Natural killer cell (primary cell): ENCODE results near the gene NDST3. TPM values are rescaled to one million over a fixed set of nuclear protein-coding genes. Genes with fewer than 3 reads are reported as not detected.

Experiments
- ATAC-seq, 3 donors: fragments of 150-1000 bp in 2 of 3; fragments of 200-7000 bp in 1 of 3; cut with Tn5 transposase; 1 replicate in 1 of 3; 2 replicates in 2 of 3; pipeline ENCODE4 v1.10.0; 2021; ENCODE audit warnings: mild to moderate bottlenecking in 2 of 3, moderate library complexity in 2 of 3
- DNase-seq, 2 donors: peaks; one replicate each; pipeline versions ENCODE4 v3.0.0 to v3.0.0-alpha.2; 2013 to 2021; ENCODE audit warnings: mixed read lengths in 1 of 2
- H3K27ac ChIP-seq: one replicate; pipeline ENCODE4 v1.5.1; 2013; ENCODE audit warnings: mild to moderate bottlenecking, low read length
- H3K27me3 ChIP-seq: one replicate; pipeline ENCODE4 v1.6.1; 2013; ENCODE audit warnings: low read length; ENCODE audit not compliant: control insufficient read depth, insufficient read depth
- H3K36me3 ChIP-seq: one replicate; pipeline ENCODE4 v1.6.1; 2013; ENCODE audit warnings: low read length; ENCODE audit not compliant: control insufficient read depth, insufficient read depth
- H3K4me1 ChIP-seq: one replicate; pipeline ENCODE4 v1.6.1; 2013; ENCODE audit warnings: low read length; ENCODE audit not compliant: control insufficient read depth, insufficient read depth
- H3K4me3 ChIP-seq: one replicate; pipeline ENCODE4 v1.5.1; 2013; ENCODE audit warnings: low read length
- H3K9me3 ChIP-seq: one replicate; pipeline ENCODE4 v1.6.1; 2013; ENCODE audit warnings: low read length; ENCODE audit not compliant: control insufficient read depth, insufficient read depth
- H3K27ac Mint-ChIP-seq, 2 donors: one replicate each; pipeline ENCODE4 v1.8.0; 2022; ENCODE audit warnings: mild to moderate bottlenecking in 2 of 2, mixed read lengths in 2 of 2, moderate library complexity in 1 of 2
- H3K27me3 Mint-ChIP-seq, 2 donors: one replicate each; pipeline ENCODE4 v1.8.0; 2022; ENCODE audit warnings: low read depth in 2 of 2, mixed read lengths in 2 of 2
- H3K36me3 Mint-ChIP-seq: one replicate; pipeline ENCODE4 v1.8.0; 2022; ENCODE audit warnings: mixed read lengths
- H3K4me1 Mint-ChIP-seq, 2 donors: one replicate each; pipeline ENCODE4 v1.8.0; 2022; ENCODE audit warnings: mixed read lengths in 2 of 2
- H3K4me3 Mint-ChIP-seq: one replicate; pipeline ENCODE4 v1.8.0; 2022; ENCODE audit warnings: mild to moderate bottlenecking, moderate library complexity, mixed read lengths
- H3K9me3 Mint-ChIP-seq, 2 donors: one replicate each; pipeline ENCODE4 v1.8.0; 2022; ENCODE audit warnings: mixed read lengths in 2 of 2
- WGBS: methylation state at CpG from one replicate; pipeline ENCODE4 v1.1.7; 2013; ENCODE audit warnings: missing lambda C conversion rate; ENCODE audit not compliant: insufficient coverage; 5-methylcytosine and 5-hydroxymethylcytosine counted together
- intact Hi-C: fragments of 100-400 bp; cut with micrococcal nuclease; formaldehyde crosslinking; loops from one replicate; pipeline ENCODE4 v1.14.2; 2022
- total RNA-seq, 4 donors: library from RNA; stranded (reverse); fragments of 120-200 nt in 1 of 4; gene quantifications; one replicate each; pipeline versions ENCODE4 v1.2.3 to v1.2.4, GENCODE V29; 2013 to 2022
- TF ChIP-seq, protein P1 (sequence below): fragments of 200-600 bp; IDR thresholded peaks from one replicate; pipeline ENCODE4 v1.8.0; 2022; ENCODE audit warnings: antibody characterized with exemption

NDST3 gene
- total RNA-seq, 3 donors from 2014 or later (not counting 1 experiment from before 2014, with no cell fraction given), result not detected

DNA sequence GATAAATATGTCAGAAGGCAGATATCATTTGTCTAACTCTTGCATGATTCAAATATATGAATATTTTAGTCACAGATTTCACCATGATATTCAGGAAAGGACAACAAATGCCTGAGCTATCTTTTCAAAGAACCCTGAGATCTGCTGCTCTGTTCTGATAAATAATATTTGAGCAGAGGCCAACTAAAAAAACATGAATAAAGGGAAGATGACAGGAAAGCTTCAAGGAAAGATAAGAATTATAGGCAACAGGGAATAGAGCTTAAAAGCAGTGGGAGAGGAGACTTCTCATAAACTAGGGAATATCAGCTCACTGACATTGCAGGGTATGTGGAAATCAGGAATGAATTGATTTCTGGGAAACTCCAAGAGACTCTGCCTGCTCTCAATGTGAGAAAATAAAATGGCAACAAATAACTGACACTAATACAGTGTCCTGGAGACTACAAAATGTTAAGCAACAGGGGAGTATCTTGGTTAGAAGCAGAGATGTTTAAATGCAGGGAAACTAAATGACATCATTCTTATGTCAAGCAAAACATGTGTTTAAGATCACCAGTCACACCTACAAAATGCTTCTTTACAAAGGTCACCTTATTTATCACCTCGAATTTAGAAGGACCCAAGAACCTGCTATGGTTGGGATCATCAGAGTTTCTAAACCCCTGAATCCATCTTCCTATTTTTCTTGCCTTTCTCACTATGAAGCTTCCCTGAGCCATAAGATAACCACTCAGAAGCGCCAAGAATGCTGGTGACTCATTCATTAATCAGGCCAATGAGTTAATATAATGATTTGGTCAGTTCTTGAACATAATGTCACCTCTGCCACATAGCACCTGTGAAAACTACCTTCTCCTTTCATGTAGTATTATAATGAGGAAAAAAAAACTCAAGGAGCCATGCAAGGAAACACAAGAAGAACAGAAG is 78.1 kb downstream of the NDST3 start:
- Histone ChIP-seq H3K4me1 (no peaks in the 10 kb centered on the region), H3K27ac (no peak overlapping the region), H3K9me3 (no peaks in the 10 kb centered on the region), H3K36me3 (no peaks in the 10 kb centered on the region), H3K4me3 (no peak overlapping the region), H3K27me3 (no peaks in the 10 kb centered on the region)
- TF ChIP-seq, protein P1, sequence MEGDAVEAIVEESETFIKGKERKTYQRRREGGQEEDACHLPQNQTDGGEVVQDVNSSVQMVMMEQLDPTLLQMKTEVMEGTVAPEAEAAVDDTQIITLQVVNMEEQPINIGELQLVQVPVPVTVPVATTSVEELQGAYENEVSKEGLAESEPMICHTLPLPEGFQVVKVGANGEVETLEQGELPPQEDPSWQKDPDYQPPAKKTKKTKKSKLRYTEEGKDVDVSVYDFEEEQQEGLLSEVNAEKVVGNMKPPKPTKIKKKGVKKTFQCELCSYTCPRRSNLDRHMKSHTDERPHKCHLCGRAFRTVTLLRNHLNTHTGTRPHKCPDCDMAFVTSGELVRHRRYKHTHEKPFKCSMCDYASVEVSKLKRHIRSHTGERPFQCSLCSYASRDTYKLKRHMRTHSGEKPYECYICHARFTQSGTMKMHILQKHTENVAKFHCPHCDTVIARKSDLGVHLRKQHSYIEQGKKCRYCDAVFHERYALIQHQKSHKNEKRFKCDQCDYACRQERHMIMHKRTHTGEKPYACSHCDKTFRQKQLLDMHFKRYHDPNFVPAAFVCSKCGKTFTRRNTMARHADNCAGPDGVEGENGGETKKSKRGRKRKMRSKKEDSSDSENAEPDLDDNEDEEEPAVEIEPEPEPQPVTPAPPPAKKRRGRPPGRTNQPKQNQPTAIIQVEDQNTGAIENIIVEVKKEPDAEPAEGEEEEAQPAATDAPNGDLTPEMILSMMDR, result no peak
- DNase-seq, result no peak
- no peak overlapping the region for H3K4me3 Mint-ChIP-seq
- H3K36me3 Mint-ChIP-seq, result no peaks in the 10 kb centered on the region
- H3K27me3 Mint-ChIP-seq, result no peaks in the 10 kb centered on the region
- no peak for ATAC-seq
- intact Hi-C loops, result no loop called here
- no peaks in the 10 kb centered on the region for H3K4me1 Mint-ChIP-seq
- H3K27ac Mint-ChIP-seq, result no peak overlapping the region
- 58% methylated on average over 2 of the region's 2 CpGs for WGBS
- H3K9me3 Mint-ChIP-seq, result peaks cover 5 to 12% of the 10 kb centered on the region in 2 donors

DNA sequence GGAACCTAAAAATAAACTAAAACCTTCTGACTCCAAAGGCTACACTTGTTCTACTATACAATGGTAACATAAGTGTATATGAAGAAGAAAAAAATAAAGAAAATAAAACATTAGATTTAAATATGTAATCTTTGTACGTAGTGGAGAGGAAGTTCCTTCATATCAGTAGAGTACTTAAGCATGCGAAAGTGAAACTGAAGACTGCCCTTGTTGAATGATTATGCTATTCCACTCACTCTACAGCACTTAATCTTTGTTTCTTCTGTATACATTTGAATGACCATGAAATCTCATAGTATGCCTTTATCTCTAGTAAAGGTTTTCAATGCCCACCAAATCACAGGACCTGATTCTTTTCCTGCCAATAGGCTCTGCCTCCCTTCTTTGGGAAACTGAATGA is 78.9 kb downstream of the NDST3 start:
- H3K4me3 Mint-ChIP-seq, result no peak overlapping the region
- Histone ChIP-seq H3K4me3 (no peak overlapping the region), H3K4me1 (no peaks in the 10 kb centered on the region), H3K9me3 (no peaks in the 10 kb centered on the region), H3K36me3 (no peaks in the 10 kb centered on the region), H3K27ac (no peak overlapping the region), H3K27me3 (no peaks in the 10 kb centered on the region)
- H3K4me1 Mint-ChIP-seq, result no peaks in the 10 kb centered on the region
- no peaks in the 10 kb centered on the region for H3K27me3 Mint-ChIP-seq
- no peak overlapping the region for H3K27ac Mint-ChIP-seq
- intact Hi-C loops, result no loop called here
- TF ChIP-seq, protein P1, result no peak
- DNase-seq (no peak), ATAC-seq (no peak)
- H3K36me3 Mint-ChIP-seq, result no peaks in the 10 kb centered on the region
- peaks cover 3 to 9% of the 10 kb centered on the region in 2 donors for H3K9me3 Mint-ChIP-seq
- WGBS, result no CpG with 5 or more reads among the region's 2 CpGs

DNA sequence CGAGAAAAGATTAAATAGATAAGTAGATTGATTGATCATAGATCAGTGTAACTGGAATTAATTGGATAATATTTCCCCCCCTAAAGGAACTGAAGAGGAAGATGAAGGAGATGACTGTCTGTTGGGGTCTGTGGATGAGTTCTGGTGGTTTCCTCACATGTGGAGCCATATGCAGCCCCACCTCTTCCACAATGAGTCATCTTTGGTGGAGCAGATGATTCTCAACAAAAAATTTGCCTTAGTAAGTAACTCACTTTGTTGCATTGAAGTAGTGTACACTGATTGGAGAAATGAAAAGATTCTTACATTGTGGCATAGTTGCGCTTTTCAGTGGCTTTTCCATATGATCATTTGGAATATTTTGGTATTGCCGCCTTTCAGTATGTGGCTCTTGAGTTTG is 80.4 kb downstream of the NDST3 start:
- Mint-ChIP-seq H3K36me3 (no peaks in the 10 kb centered on the region), H3K9me3 (peaks cover 3 to 7% of the 10 kb centered on the region in 2 donors), H3K4me1 (no peaks in the 10 kb centered on the region), H3K27ac (no peak overlapping the region), H3K27me3 (no peaks in the 10 kb centered on the region), H3K4me3 (no peak overlapping the region)
- DNase-seq, result no peak
- H3K4me1 ChIP-seq, result no peaks in the 10 kb centered on the region
- no peaks in the 10 kb centered on the region for H3K27me3 ChIP-seq
- no peaks in the 10 kb centered on the region for H3K36me3 ChIP-seq
- H3K9me3 ChIP-seq, result no peaks in the 10 kb centered on the region
- intact Hi-C loops, result no loop called here
- no peak for ATAC-seq
- H3K27ac ChIP-seq, result no peak overlapping the region
- TF ChIP-seq, protein P1, result no peak
- 89% methylated on average over 2 of the region's 3 CpGs for WGBS
- no peak overlapping the region for H3K4me3 ChIP-seq
